B cell (primary cell): Measurements from ENCODE around the gene ZNF213.

ENCODE experiments used
- EZH2 ChIP-seq: IDR thresholded peaks from 2 replicates; pipeline ENCODE4 v1.6.1; 2012; ENCODE audit warnings: borderline replicate concordance, low read depth, mild to moderate bottlenecking, moderate library complexity, low read length; ENCODE audit not compliant: insufficient read depth, poor library complexity, severe bottlenecking
- TF ChIP-seq, protein P1 (sequence below): fragments of 200-600 bp; IDR thresholded peaks from one replicate; pipeline ENCODE4 v1.8.0; 2022; ENCODE audit warnings: antibody characterized with exemption, mild to moderate bottlenecking

DNA sequence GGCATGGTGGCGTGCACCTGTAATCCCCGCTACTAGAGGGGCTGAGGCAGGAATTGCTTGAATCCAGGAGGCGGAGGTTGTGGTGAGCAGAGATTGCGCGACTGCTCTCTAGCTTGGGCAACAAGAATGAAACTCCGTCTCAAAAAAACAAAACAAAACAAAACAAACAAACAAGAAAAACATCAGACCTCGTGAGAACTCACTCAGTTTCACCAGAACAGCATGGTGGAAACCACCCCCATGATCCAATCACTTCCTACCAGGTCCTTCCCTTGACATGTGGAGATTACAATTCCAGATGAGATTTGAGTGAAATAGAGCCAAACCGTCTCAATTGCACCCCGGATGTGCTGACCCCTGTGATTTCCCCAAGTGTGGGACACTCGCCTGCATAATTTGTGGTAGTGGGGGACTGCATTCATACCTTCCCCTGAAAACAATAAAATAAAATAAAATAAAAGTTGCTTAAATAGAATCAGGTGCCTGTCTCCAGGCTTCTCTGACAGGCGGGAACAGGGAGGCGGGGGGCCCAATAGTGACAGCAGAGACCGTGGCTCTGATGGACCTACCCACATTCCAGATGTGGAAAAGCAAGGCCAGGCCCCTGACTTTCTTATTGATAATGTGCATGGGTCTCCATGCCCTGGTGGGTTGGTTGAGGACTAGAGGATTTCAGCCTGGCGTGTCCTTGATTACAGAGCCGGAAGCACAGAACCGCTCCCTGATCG, 48.8 kb upstream of the ZNF213 start:
- TF ChIP-seq, protein P1, sequence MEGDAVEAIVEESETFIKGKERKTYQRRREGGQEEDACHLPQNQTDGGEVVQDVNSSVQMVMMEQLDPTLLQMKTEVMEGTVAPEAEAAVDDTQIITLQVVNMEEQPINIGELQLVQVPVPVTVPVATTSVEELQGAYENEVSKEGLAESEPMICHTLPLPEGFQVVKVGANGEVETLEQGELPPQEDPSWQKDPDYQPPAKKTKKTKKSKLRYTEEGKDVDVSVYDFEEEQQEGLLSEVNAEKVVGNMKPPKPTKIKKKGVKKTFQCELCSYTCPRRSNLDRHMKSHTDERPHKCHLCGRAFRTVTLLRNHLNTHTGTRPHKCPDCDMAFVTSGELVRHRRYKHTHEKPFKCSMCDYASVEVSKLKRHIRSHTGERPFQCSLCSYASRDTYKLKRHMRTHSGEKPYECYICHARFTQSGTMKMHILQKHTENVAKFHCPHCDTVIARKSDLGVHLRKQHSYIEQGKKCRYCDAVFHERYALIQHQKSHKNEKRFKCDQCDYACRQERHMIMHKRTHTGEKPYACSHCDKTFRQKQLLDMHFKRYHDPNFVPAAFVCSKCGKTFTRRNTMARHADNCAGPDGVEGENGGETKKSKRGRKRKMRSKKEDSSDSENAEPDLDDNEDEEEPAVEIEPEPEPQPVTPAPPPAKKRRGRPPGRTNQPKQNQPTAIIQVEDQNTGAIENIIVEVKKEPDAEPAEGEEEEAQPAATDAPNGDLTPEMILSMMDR, result no peak
- TF ChIP-seq EZH2, result no peak
